Endothelial cell of umbilical vein (primary cell): Measurements from ENCODE around the gene LGI2. TPM values are rescaled to one million over a fixed set of nuclear protein-coding genes. Genes with fewer than 3 reads are reported as not detected.

ENCODE experiments used
- BruUV-seq: library from RNA; stranded (reverse); fragments of 400-500 nt; replicated peaks from 2 replicates; lab custom pipeline; 2021; lab: Mats Ljungman, UMichigan
- CTCF ChIA-PET: fragments of 300-600, 350-600 bp; sonication (Branson Sonifier 250); formaldehyde crosslinking; loops from one replicate; lab custom pipeline; 2021; ENCODE audit warnings: antibody characterized with exemption, inconsistent platforms; lab: Charles Lee
- POLR2A ChIA-PET: fragments of 300-600, 350-600 bp; sonication (Branson Sonifier 250); formaldehyde crosslinking; loops from one replicate; lab custom pipeline; 2021; ENCODE audit warnings: antibody characterized with exemption, inconsistent platforms; lab: Charles Lee
- DNase-seq: peaks from one replicate; pipeline ENCODE4 v3.0.0-alpha.2; 2011; ENCODE audit warnings: low read depth, low spot score
- FAIRE-seq: peaks from 2 replicates; lab custom pipeline; 2011; peaks lifted over from hg19 to GRCh38; lab: Jason Lieb, UNC
- H2AFZ ChIP-seq: 2 replicates; pipeline ENCODE4 v1.6.0; 2012; ENCODE audit warnings: low read depth, low read length, control low read depth, inconsistent platforms
- H3K27ac ChIP-seq: 2 replicates; pipeline ENCODE4 v1.5.1; 2011; ENCODE audit warnings: low read depth, mild to moderate bottlenecking, control low read depth, low read length, moderate library complexity; ENCODE audit not compliant: insufficient read depth
- H3K27me3 ChIP-seq, 2 experiments: 2 replicates each; pipeline versions ENCODE4 v1.6.0 to v1.6.1; 2011; ENCODE audit warnings: low read length in 2 of 2, mixed read lengths in 1 of 2; ENCODE audit not compliant: control insufficient read depth in 2 of 2, insufficient read depth in 2 of 2
- H3K36me3 ChIP-seq, 2 experiments: 2 replicates in 1 of 2; 3 replicates in 1 of 2; pipeline ENCODE4 v1.5.1; 2011; ENCODE audit warnings: low read length in 2 of 2, mild to moderate bottlenecking in 1 of 2, moderate library complexity in 1 of 2; ENCODE audit not compliant: control insufficient read depth in 2 of 2, insufficient read depth in 2 of 2; ENCODE audit errors: extremely low read depth in 1 of 2
- H3K4me1 ChIP-seq: 3 replicates; pipeline ENCODE4 v1.5.1; 2011; ENCODE audit warnings: mild to moderate bottlenecking, low read length; ENCODE audit not compliant: control insufficient read depth, insufficient read depth; ENCODE audit errors: extremely low read depth
- H3K4me2 ChIP-seq: 2 replicates; pipeline ENCODE4 v1.6.1; 2011; ENCODE audit warnings: low read length, control low read depth, mixed read lengths; ENCODE audit not compliant: insufficient read depth
- H3K4me3 ChIP-seq, 3 experiments: fragments of 200-600 bp in 1 of 3; sonication (generic), shearing (Covaris generic) in 1 of 3; replicated peaks in 1 of 3; 2 replicates each; pipeline ENCODE4 v1.5.1; 2011 to 2016; ENCODE audit warnings: control low read depth in 3 of 3, low read length in 3 of 3, mild to moderate bottlenecking in 2 of 3, inconsistent platforms in 1 of 3, low read depth in 1 of 3, moderate library complexity in 1 of 3; ENCODE audit not compliant: insufficient read depth in 1 of 3
- H3K79me2 ChIP-seq: 2 replicates; pipeline ENCODE4 v1.6.0; 2012; ENCODE audit warnings: low read length, inconsistent platforms; ENCODE audit not compliant: control insufficient read depth, insufficient read depth
- H3K9ac ChIP-seq: replicated peaks from 2 replicates; pipeline ENCODE3; 2011; ENCODE audit warnings: low read length, control low read depth; ENCODE audit not compliant: insufficient read depth; ENCODE audit errors: extremely low read depth
- H3K9me1 ChIP-seq: replicated peaks from 3 replicates; pipeline ENCODE4 v1.6.0; 2011; ENCODE audit warnings: mild to moderate bottlenecking, low read length; ENCODE audit not compliant: control insufficient read depth, insufficient read depth; ENCODE audit errors: extremely low read depth
- H3K9me3 ChIP-seq: replicated peaks from 2 replicates; pipeline ENCODE4 v1.5.1; 2012; ENCODE audit warnings: low read length, inconsistent platforms; ENCODE audit not compliant: control insufficient read depth, insufficient read depth
- H4K20me1 ChIP-seq: replicated peaks from 2 replicates; pipeline ENCODE3; 2011; ENCODE audit warnings: mild to moderate bottlenecking, low read length; ENCODE audit not compliant: control insufficient read depth, insufficient read depth; ENCODE audit errors: extremely low read depth
- EZH2 ChIP-seq: IDR thresholded peaks from 2 replicates; pipeline ENCODE4 v1.6.1; 2012; ENCODE audit warnings: borderline replicate concordance, low read depth, mild to moderate bottlenecking, moderate library complexity, low read length, inconsistent platforms; ENCODE audit not compliant: severe bottlenecking
- FOS ChIP-seq: IDR thresholded peaks from 2 replicates; pipeline ENCODE4 v1.6.1; 2011; ENCODE audit warnings: mild to moderate bottlenecking, low read length, moderate library complexity, borderline replicate concordance; ENCODE audit not compliant: insufficient read depth
- GATA2 ChIP-seq: IDR thresholded peaks from 2 replicates; pipeline ENCODE4 v1.7.0; 2011; ENCODE audit warnings: low read depth, mild to moderate bottlenecking, moderate library complexity, mixed read lengths, low read length; ENCODE audit not compliant: insufficient read length, insufficient read depth
- JUN ChIP-seq: IDR thresholded peaks from 2 replicates; pipeline ENCODE4 v1.6.1; 2011; ENCODE audit warnings: borderline replicate concordance, low read depth; ENCODE audit not compliant: insufficient read length, insufficient read depth
- MAX ChIP-seq: IDR thresholded peaks from 2 replicates; pipeline ENCODE4 v1.6.1; 2011; ENCODE audit not compliant: insufficient read depth, insufficient read length
- MYC ChIP-seq: IDR thresholded peaks from one replicate; pipeline ENCODE4 v1.6.1; 2011; ENCODE audit warnings: mild to moderate bottlenecking, low read depth, low read length
- POLR2A ChIP-seq: IDR thresholded peaks from 2 replicates; pipeline ENCODE4 v1.6.1; 2012; ENCODE audit warnings: low read depth, mild to moderate bottlenecking, control low read depth, low read length
- POLR2AphosphoS5 ChIP-seq: IDR thresholded peaks from 2 replicates; pipeline ENCODE4 v1.6.1; 2012; ENCODE audit warnings: low read depth, mild to moderate bottlenecking, control low read depth, low read length, moderate library complexity; ENCODE audit not compliant: insufficient read depth
- dilution Hi-C: fragments of 300-500 bp; cut with MboI; formaldehyde crosslinking; loops from one replicate; pipeline ENCODE4 v1.15.0; 2019; ENCODE audit warnings: low sequenced_read_pairs; ENCODE audit not compliant: extremely low pct_ligation_motif_present
- intact Hi-C: fragments of 100-400 bp; cut with micrococcal nuclease; formaldehyde crosslinking; loops from one replicate; pipeline ENCODE4 v1.10.0; 2022
- polyA plus RNA-seq, 4 experiments: library from polyadenylated mRNA; depleted of rRNA in 3 of 4; stranded (reverse) in 3 of 4; unstranded in 1 of 4; fragments of >200 nt; gene quantifications; 2 replicates each; pipeline versions ENCODE4 v1.2.1 to v1.2.3, GENCODE V29; 2011 to 2012; ENCODE audit warnings: missing spikeins in 1 of 4
- total RNA-seq: library from RNA; stranded (reverse); gene quantifications from 2 replicates; pipeline ENCODE4 v1.2.3, GENCODE V29; 2021
- TF ChIP-seq, protein P1 (sequence below), 2 donors: IDR thresholded peaks; 1 replicate in 1 of 2; 2 replicates in 1 of 2; pipeline ENCODE4 v1.5.1; 2011; ENCODE audit warnings: low read length in 2 of 2, mild to moderate bottlenecking in 2 of 2, moderate library complexity in 2 of 2, control low read depth in 1 of 2, inconsistent platforms in 1 of 2, low read depth in 1 of 2; ENCODE audit not compliant: insufficient read depth in 1 of 2; ENCODE audit errors: extremely low read depth in 1 of 2

Gene LGI2
- total and polyA plus RNA-seq, 2 donors (not counting 3 experiments of a cell fraction or from before 2014, with no cell fraction given): not detected

DNA sequence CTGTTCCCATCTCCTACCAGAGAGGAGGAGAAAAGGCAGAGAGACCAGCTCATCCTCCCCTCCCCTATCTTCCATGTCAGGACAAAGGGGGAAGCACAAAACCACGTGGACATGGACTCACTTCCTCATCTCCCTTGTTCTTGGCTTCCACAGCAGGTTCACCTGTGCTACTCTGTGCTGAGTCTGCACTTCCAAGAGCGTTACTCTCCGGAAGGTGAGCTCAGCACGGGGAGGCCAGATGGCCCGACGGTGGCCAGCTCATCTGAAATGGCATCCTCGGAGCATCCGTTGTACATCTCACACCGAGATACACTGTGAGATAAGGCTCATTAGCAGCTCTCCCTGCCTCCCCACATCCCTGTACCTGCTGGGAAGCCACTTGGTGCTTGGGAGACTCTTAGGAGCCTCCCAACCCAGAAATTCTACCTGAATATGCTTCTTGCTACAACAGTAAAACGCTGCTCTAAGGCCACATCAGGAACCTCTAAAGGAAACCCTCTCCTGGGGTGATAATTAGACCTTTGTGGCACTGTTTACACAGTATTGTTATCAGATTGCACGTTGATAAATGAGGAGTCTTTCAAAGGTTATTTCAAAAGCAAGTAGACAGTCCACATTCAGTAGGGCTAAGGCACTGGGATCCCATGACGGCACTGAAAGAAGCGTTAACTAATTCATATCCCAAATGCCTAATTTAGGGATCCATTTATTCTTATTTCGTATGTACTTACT is 19.4 kb downstream of the LGI2 start:
- DNase-seq (no peak), FAIRE-seq (no peak)
- Histone ChIP-seq H3K36me3 (no peaks in the 10 kb centered on the region), H4K20me1 (no peaks in the 10 kb centered on the region), H3K9ac (no peak overlapping the region), H3K4me2 (no peak overlapping the region), H3K27me3 (peaks cover 7 to 26% of the 10 kb centered on the region in 2 experiments), H2AFZ (no peak overlapping the region), H3K79me2 (no peaks in the 10 kb centered on the region), H3K9me1 (no peaks in the 10 kb centered on the region), H3K9me3 (no peaks in the 10 kb centered on the region), H3K4me1 (no peaks in the 10 kb centered on the region), H3K4me3 (no peak overlapping the region), H3K27ac (no peak overlapping the region)
- intact Hi-C loops (no loop called here), dilution Hi-C loops (no loop called here)
- ChIA-PET POLR2A (no interaction called here), CTCF (interaction anchor here (0.9 to 1.5 kb wide), 4 partner anchors 8 to 34 kb away, joined by 3 to 5 read pairs (median 4); no protein-coding TSS in a partner anchor)
- no TSS peak for BruUV-seq
- TF ChIP-seq MYC (no peak), POLR2A (no peak), GATA2 (no peak), EZH2 (no peak), JUN (no peak), MAX (no peak)

DNA sequence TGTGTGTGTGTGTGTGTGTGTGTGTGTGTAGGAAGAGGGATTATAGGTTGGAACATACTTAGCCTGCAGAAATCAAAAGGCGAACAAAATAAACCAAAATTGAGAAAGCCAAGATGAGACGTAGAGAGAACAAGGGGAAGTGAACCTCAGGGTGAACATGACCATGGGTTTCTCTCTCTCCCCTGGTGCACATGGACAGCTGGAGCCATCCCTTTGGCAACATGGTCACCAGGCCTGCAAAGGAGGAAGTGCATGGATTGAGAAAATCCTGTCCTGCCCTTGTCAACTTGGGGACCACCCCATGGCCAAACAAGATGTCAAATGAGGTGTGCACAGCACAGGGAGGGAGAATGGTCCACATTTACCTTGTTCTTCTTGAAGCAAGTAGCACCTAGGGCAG is 23.1 kb downstream of the LGI2 start:
- TF ChIP-seq FOS (no peak), POLR2A (no peak), EZH2 (no peak), GATA2 (no peak), MAX (no peak), POLR2AphosphoS5 (no peak), MYC (no peak), JUN (no peak)
- TF ChIP-seq, protein P1, sequence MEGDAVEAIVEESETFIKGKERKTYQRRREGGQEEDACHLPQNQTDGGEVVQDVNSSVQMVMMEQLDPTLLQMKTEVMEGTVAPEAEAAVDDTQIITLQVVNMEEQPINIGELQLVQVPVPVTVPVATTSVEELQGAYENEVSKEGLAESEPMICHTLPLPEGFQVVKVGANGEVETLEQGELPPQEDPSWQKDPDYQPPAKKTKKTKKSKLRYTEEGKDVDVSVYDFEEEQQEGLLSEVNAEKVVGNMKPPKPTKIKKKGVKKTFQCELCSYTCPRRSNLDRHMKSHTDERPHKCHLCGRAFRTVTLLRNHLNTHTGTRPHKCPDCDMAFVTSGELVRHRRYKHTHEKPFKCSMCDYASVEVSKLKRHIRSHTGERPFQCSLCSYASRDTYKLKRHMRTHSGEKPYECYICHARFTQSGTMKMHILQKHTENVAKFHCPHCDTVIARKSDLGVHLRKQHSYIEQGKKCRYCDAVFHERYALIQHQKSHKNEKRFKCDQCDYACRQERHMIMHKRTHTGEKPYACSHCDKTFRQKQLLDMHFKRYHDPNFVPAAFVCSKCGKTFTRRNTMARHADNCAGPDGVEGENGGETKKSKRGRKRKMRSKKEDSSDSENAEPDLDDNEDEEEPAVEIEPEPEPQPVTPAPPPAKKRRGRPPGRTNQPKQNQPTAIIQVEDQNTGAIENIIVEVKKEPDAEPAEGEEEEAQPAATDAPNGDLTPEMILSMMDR (IDR thresholded peaks at IDR 0.05; ENCODE audit: extremely low read depth in 1 of 2, insufficient read depth in 1 of 2, low read depth in 1 of 2, low read length in 2 of 2): no peak
- H3K4me2 ChIP-seq: no peak overlapping the region
- DNase-seq (no peak), FAIRE-seq (no peak)
- H3K4me3 ChIP-seq: no peak overlapping the region
- H3K27me3 ChIP-seq: peaks cover 4 to 18% of the 10 kb centered on the region in 2 experiments
- intact Hi-C loops: no loop called here
- H3K36me3 ChIP-seq: no peaks in the 10 kb centered on the region
- no peaks in the 10 kb centered on the region for H3K79me2 ChIP-seq
- no peak overlapping the region for H3K27ac ChIP-seq
- H3K9me3 ChIP-seq: no peaks in the 10 kb centered on the region
- CTCF ChIA-PET: no interaction called here
- no peaks in the 10 kb centered on the region for H3K9me1 ChIP-seq
- no peak overlapping the region for H3K9ac ChIP-seq
- H4K20me1 ChIP-seq: no peaks in the 10 kb centered on the region
- no TSS peak for BruUV-seq
- H2AFZ ChIP-seq: no peak overlapping the region
- peaks cover 5% of the 10 kb centered on the region for H3K4me1 ChIP-seq
- POLR2A ChIA-PET: no interaction called here
- dilution Hi-C loops: no loop called here
